HG03521 (cell line): ENCODE results near the gene POM121.
"Not testable (repeated sequence)": the region's sequence is repeated elsewhere in the genome, so short reads cannot be mapped to it uniquely, and the experiment has no call there.

Experiments
- ATAC-seq: cut with Tn5 transposase; IDR thresholded peaks from one replicate; pipeline ENCODE4 v1.9.1; 2021; ENCODE audit warnings: mild to moderate bottlenecking, moderate library complexity; ENCODE audit not compliant: unreplicated experiment

POM121 gene

GRCh38 chr7:72990146-72990913, 65.4 kb downstream of the POM121 start:
- not testable (repeated sequence) for ATAC-seq

- ATAC-seq: not testable (repeated sequence)
Measured at GRCh38 chr7:72995484-72995883, 70.6 kb downstream of the POM121 start.

- ATAC-seq: not testable (repeated sequence)
Measured at GRCh38 chr7:72997447-72997846, 72.6 kb downstream of the POM121 start.

GRCh38 chr7:72997887-72998468, 73.1 kb downstream of the POM121 start:
- not testable (repeated sequence) for ATAC-seq
